NCI-H82 treated with DMSO at 0.1 percent for 48 hours (cell line): Measurements from ENCODE around the gene PLA2G10.
"Not testable (repeated sequence)": the region's sequence is repeated elsewhere in the genome, so short reads cannot be mapped to it uniquely, and the experiment has no call there.

ENCODE experiments used
- DNase-seq: peaks from one replicate; lab custom pipeline; 2025; ENCODE audit not compliant: unreplicated experiment; lab: John Stamatoyannopoulos, UW

Gene PLA2G10

GRCh38 chr16:14694129-14694528 is at the start of gene PLA2G10:
Gene PLA2G10 (minus strand): TSS chr16:14694308. CDS start chr16:14694229, 79 bp downstream.
- not testable (repeated sequence) for DNase-seq

- DNase-seq: not testable (repeated sequence)
Measured at GRCh38 chr16:14742273-14743128, 48.4 kb upstream of the PLA2G10 start, which contains the start of gene NPIPA2. Gene NPIPA2 (plus strand): TSS chr16:14742533. CDS start chr16:14748066, 5,533 bp downstream.

GRCh38 chr16:14741794-14742193 is 47.7 kb upstream of the PLA2G10 start:
- not testable (repeated sequence) for DNase-seq

GRCh38 chr16:14740832-14741385 is 46.8 kb upstream of the PLA2G10 start:
- not testable (repeated sequence) for DNase-seq

- DNase-seq: not testable (repeated sequence)
Measured at GRCh38 chr16:14733233-14733632, 39.1 kb upstream of the PLA2G10 start.

- not testable (repeated sequence) for DNase-seq
Measured at GRCh38 chr16:14703156-14704011, 9.3 kb upstream of the PLA2G10 start, which contains the start of gene NPIPA3. Gene NPIPA3 (plus strand): TSS chr16:14703411. CDS start chr16:14708944, 5,533 bp downstream.

GRCh38 chr16:14702672-14703071 is 8.6 kb upstream of the PLA2G10 start:
- DNase-seq: not testable (repeated sequence)

GRCh38 chr16:14701859-14702258 is 7.8 kb upstream of the PLA2G10 start:
- DNase-seq: not testable (repeated sequence)

- not testable (repeated sequence) for DNase-seq
Measured at GRCh38 chr16:14685870-14686793, 8.0 kb downstream of the PLA2G10 start.

GRCh38 chr16:14682121-14682520 is 12.0 kb downstream of the PLA2G10 start:
- no peak for DNase-seq

- DNase-seq: no peak
Measured at GRCh38 chr16:14681115-14681514, 13.0 kb downstream of the PLA2G10 start.

- not testable (repeated sequence) for DNase-seq
Measured at GRCh38 chr16:14680396-14680795, 13.7 kb downstream of the PLA2G10 start.

GRCh38 chr16:14678748-14679497 is 15.2 kb downstream of the PLA2G10 start:
- DNase-seq: no peak

GRCh38 chr16:14677627-14678026 is 16.5 kb downstream of the PLA2G10 start:
- DNase-seq: no peak

GRCh38 chr16:14676633-14677032 is 17.5 kb downstream of the PLA2G10 start:
- DNase-seq: no peak

- DNase-seq: no peak
Measured at GRCh38 chr16:14672403-14672971, 21.6 kb downstream of the PLA2G10 start.

GRCh38 chr16:14669776-14670175 is 24.3 kb downstream of the PLA2G10 start:
- no peak for DNase-seq

- no peak for DNase-seq
Measured at GRCh38 chr16:14668556-14669223, 25.4 kb downstream of the PLA2G10 start.
